H1 (cell line): ENCODE data around the gene EIPR1. TPM values are rescaled to one million over a fixed set of nuclear protein-coding genes. Genes with fewer than 3 reads are reported as not detected.

Experiments used
- CTCF ChIA-PET: fragments of 300-600 bp; sonication (Branson Sonifier 250); formaldehyde crosslinking; loops from one replicate; lab custom pipeline; 2021; ENCODE audit not compliant: partially characterized antibody; lab: Charles Lee
- POLR2A ChIA-PET: fragments of 300-600 bp; sonication (Branson Sonifier 250); formaldehyde crosslinking; loops from one replicate; lab custom pipeline; 2021; ENCODE audit warnings: inconsistent platforms; ENCODE audit not compliant: partially characterized antibody; lab: Charles Lee
- DNase-seq, 2 experiments: peaks; one replicate each; pipeline versions ENCODE4 v3.0.0 to v3.0.0-alpha.2; 2010 to 2022; ENCODE audit warnings: low spot score in 2 of 2, low read depth in 1 of 2, mixed read lengths in 1 of 2
- FAIRE-seq: peaks from 2 replicates; lab custom pipeline; 2011; peaks lifted over from hg19 to GRCh38; lab: Jason Lieb, UNC
- H2AFZ ChIP-seq: 2 replicates; pipeline ENCODE4 v1.8.1; 2012; ENCODE audit warnings: low read length, inconsistent platforms
- H2AK5ac ChIP-seq: 2 replicates; pipeline ENCODE4 v1.6.1; 2013; ENCODE audit warnings: low read depth, low read length
- H2BK120ac ChIP-seq: replicated peaks from 2 replicates; pipeline ENCODE3; 2013; ENCODE audit warnings: low read depth, low read length, inconsistent platforms
- H2BK12ac ChIP-seq: 2 replicates; pipeline ENCODE4 v1.6.1; 2013; ENCODE audit warnings: low read depth, low read length
- H2BK15ac ChIP-seq: 2 replicates; pipeline ENCODE4 v1.6.1; 2013; ENCODE audit warnings: low read length
- H2BK20ac ChIP-seq: 2 replicates; pipeline ENCODE4 v1.6.1; 2013; ENCODE audit warnings: low read length
- H2BK5ac ChIP-seq: 2 replicates; pipeline ENCODE4 v1.6.1; 2013; ENCODE audit warnings: low read depth, low read length
- H3K14ac ChIP-seq: 2 replicates; pipeline ENCODE4 v1.6.1; 2013; ENCODE audit warnings: inconsistent platforms; ENCODE audit not compliant: insufficient read length
- H3K18ac ChIP-seq: 2 replicates; pipeline ENCODE4 v1.6.1; 2013; ENCODE audit warnings: low read length; ENCODE audit errors: extremely low read depth
- H3K23ac ChIP-seq: 2 replicates; pipeline ENCODE4 v1.6.1; 2013; ENCODE audit warnings: inconsistent platforms; ENCODE audit not compliant: insufficient read length
- H3K23me2 ChIP-seq: 2 replicates; pipeline ENCODE4 v1.6.1; 2013; ENCODE audit warnings: low read depth, low read length
- H3K27ac ChIP-seq: 2 replicates; pipeline ENCODE4 v1.6.1; 2011; ENCODE audit warnings: low read depth, low read length, inconsistent platforms
- H3K27me3 ChIP-seq, 4 experiments: replicated peaks in 1 of 4; 1 replicate in 1 of 4; 2 replicates in 3 of 4; pipeline versions ENCODE4 v1.6.1 to v1.8.1; 2011 to 2013; ENCODE audit warnings: low read length in 3 of 4, mild to moderate bottlenecking in 3 of 4, inconsistent platforms in 2 of 4, mixed read lengths in 2 of 4, moderate library complexity in 1 of 4; ENCODE audit not compliant: control insufficient read depth in 3 of 4, insufficient read depth in 3 of 4; ENCODE audit errors: extremely low read depth in 1 of 4
- H3K36me3 ChIP-seq, 4 experiments: 2 replicates each; pipeline versions ENCODE4 v1.6.1 to v1.8.1; 2011 to 2013; ENCODE audit warnings: mild to moderate bottlenecking in 4 of 4, low read length in 3 of 4, moderate library complexity in 2 of 4, control low read depth in 1 of 4, inconsistent platforms in 1 of 4; ENCODE audit not compliant: insufficient read depth in 4 of 4, control insufficient read depth in 2 of 4
- H3K4ac ChIP-seq: replicated peaks from 2 replicates; pipeline ENCODE3; 2013; ENCODE audit warnings: low read length, low read depth, mixed read lengths, inconsistent platforms; ENCODE audit not compliant: insufficient read length
- H3K4me1 ChIP-seq, 4 experiments: replicated peaks in 1 of 4; 1 replicate in 1 of 4; 2 replicates in 3 of 4; pipeline versions ENCODE4 v1.6.1 to v1.8.1; 2011 to 2013; ENCODE audit warnings: low read length in 3 of 4, inconsistent platforms in 2 of 4, mixed read lengths in 1 of 4; ENCODE audit not compliant: insufficient read depth in 4 of 4, control insufficient read depth in 3 of 4
- H3K4me2 ChIP-seq, 2 experiments: 2 replicates each; pipeline versions ENCODE4 v1.6.1 to v1.8.1; 2011 to 2013; ENCODE audit warnings: low read depth in 2 of 2, low read length in 2 of 2, control low read depth in 1 of 2, inconsistent platforms in 1 of 2, mild to moderate bottlenecking in 1 of 2; ENCODE audit not compliant: insufficient read depth in 1 of 2
- H3K4me3 ChIP-seq, 4 experiments: fragments of 200-600, 300-600 bp in 1 of 4; sonication (generic), shearing (Covaris generic), sonication (Bioruptor Twin) in 1 of 4; 2 replicates each; pipeline versions ENCODE4 v1.5.1 to v1.8.1; 2011 to 2016; ENCODE audit warnings: low read length in 4 of 4, low read depth in 3 of 4, control low read depth in 2 of 4, inconsistent platforms in 2 of 4, mild to moderate bottlenecking in 2 of 4, mixed read lengths in 1 of 4, moderate library complexity in 1 of 4; ENCODE audit not compliant: insufficient read depth in 2 of 4; ENCODE audit errors: extremely low read depth in 1 of 4
- H3K56ac ChIP-seq: replicated peaks from 2 replicates; pipeline ENCODE3; 2013; ENCODE audit warnings: low read depth, mild to moderate bottlenecking, mixed read lengths, low read length, inconsistent platforms; ENCODE audit not compliant: insufficient read length
- H3K79me1 ChIP-seq: 2 replicates; pipeline ENCODE4 v1.6.1; 2013; ENCODE audit warnings: low read depth, low read length, control low read depth
- H3K79me2 ChIP-seq, 2 experiments: 2 replicates each; pipeline versions ENCODE4 v1.6.1 to v1.8.1; 2012 to 2013; ENCODE audit warnings: low read length in 2 of 2, mild to moderate bottlenecking in 2 of 2, inconsistent platforms in 1 of 2; ENCODE audit not compliant: insufficient read depth in 2 of 2, control insufficient read depth in 1 of 2
- H3K9ac ChIP-seq, 4 experiments: replicated peaks in 1 of 4; 1 replicate in 1 of 4; 2 replicates in 3 of 4; pipeline versions ENCODE4 v1.6.1 to v1.8.1; 2011 to 2013; ENCODE audit warnings: low read depth in 3 of 4, low read length in 3 of 4, control low read depth in 2 of 4, mild to moderate bottlenecking in 2 of 4, moderate library complexity in 2 of 4, inconsistent platforms in 1 of 4; ENCODE audit errors: extremely low read depth in 1 of 4
- H3K9me3 ChIP-seq, 2 experiments: 2 replicates each; pipeline versions ENCODE4 v1.6.1 to v1.8.1; 2012 to 2013; ENCODE audit warnings: mild to moderate bottlenecking in 2 of 2, moderate library complexity in 2 of 2, control low read depth in 1 of 2, inconsistent platforms in 1 of 2, low read depth in 1 of 2, low read length in 1 of 2, mixed read lengths in 1 of 2; ENCODE audit not compliant: insufficient read depth in 2 of 2
- H4K20me1 ChIP-seq, 2 experiments: replicated peaks in 1 of 2; 2 replicates each; pipeline versions ENCODE3 to v1.8.1; 2011 to 2013; ENCODE audit warnings: inconsistent platforms in 2 of 2, low read length in 2 of 2, mild to moderate bottlenecking in 1 of 2; ENCODE audit not compliant: insufficient read depth in 2 of 2, control insufficient read depth in 1 of 2
- H4K5ac ChIP-seq: 2 replicates; pipeline ENCODE4 v1.6.1; 2013; ENCODE audit warnings: low read length, low read depth, mixed read lengths, inconsistent platforms; ENCODE audit not compliant: insufficient read length
- H4K8ac ChIP-seq: 2 replicates; pipeline ENCODE4 v1.8.0; 2013; ENCODE audit warnings: mild to moderate bottlenecking, moderate library complexity, low read length, inconsistent platforms; ENCODE audit not compliant: insufficient read depth; ENCODE audit errors: extremely low read depth
- H4K91ac ChIP-seq: replicated peaks from 2 replicates; pipeline ENCODE3; 2013; ENCODE audit warnings: low read length, mixed read lengths, inconsistent platforms; ENCODE audit not compliant: insufficient read length
- WGBS, 2 experiments: shearing (Covaris generic) in 1 of 2; methylation state at CpG; one replicate each; pipeline versions ENCODE4 v1.1.6 to v1.1.7; 2013 to 2015; ENCODE audit warnings: low lambda C conversion rate in 2 of 2, mixed read lengths in 2 of 2, inconsistent platforms in 1 of 2, low coverage in 1 of 2, missing lambda C conversion rate in 1 of 2; ENCODE audit not compliant: insufficient replicate concordance in 2 of 2, insufficient coverage in 1 of 2, insufficient read length in 1 of 2; ENCODE audit errors: extremely low coverage in 1 of 2, missing lambda C conversion rate in 1 of 2; 5-methylcytosine and 5-hydroxymethylcytosine counted together
- polyA plus RNA-seq, 7 experiments: library from polyadenylated mRNA; depleted of rRNA in 3 of 7; stranded (reverse) in 5 of 7; unstranded in 2 of 7; fragments of >200 nt in 5 of 7; fragments of 200-250 nt in 2 of 7; gene quantifications; 1 replicate in 5 of 7; 2 replicates in 1 of 7; 4 replicates in 1 of 7; pipeline versions ENCODE4 v1.2.1 to v1.2.3, GENCODE V29; 2011 to 2013; ENCODE audit warnings: missing spikeins in 2 of 7, mixed read lengths in 2 of 7
- total RNA-seq: library from RNA; stranded (reverse); fragmentation: NEBNext Ultra II Directional; extraction: Animal tissue kit (Norgen Biotek cat#: 25700); gene quantifications from 2 replicates; pipeline ENCODE4 v1.2.1, GENCODE V29; 2021

EIPR1 gene
- total and polyA plus RNA-seq, 2 of the 8 experiments (the other 6 are each of a cell fraction or from before 2014, with no cell fraction given): 26.3 to 56.4 TPM

GRCh38 chr2:3142961-3143571, 234.6 kb downstream of the EIPR1 start:
- Histone ChIP-seq H3K27ac (no peak overlapping the region), H4K91ac (no peak overlapping the region), H3K9me3 (peaks cover 0 to 5% of the 10 kb centered on the region in 2 experiments; a peak in 1 of 4 replicates)

More at GRCh38 chr2:3142961-3143571, 234.6 kb downstream of the EIPR1 start:
- Histone ChIP-seq H3K56ac (no peak overlapping the region), H3K4me2 (no peak overlapping the region), H3K23ac (no peak overlapping the region), H2BK12ac (no peak overlapping the region), H2AK5ac (no peak overlapping the region), H3K4ac (no peak overlapping the region), H3K23me2 (peaks cover 2% of the 10 kb centered on the region; the same call in 1 of the 2 replicates), H3K9ac (no peak overlapping the region), H3K27me3 (no peaks in the 10 kb centered on the region), H3K36me3 (peaks cover 0 to 2% (median 0%) of the 10 kb centered on the region in 4 experiments; a peak in 1 of 8 replicates), H3K18ac (no peak overlapping the region), H4K20me1 (peaks cover 0 to 3% of the 10 kb centered on the region in 2 experiments), H3K4me3 (no peak overlapping the region), H2BK15ac (no peak overlapping the region), H3K79me1 (no peaks in the 10 kb centered on the region), H3K14ac (no peak overlapping the region), H3K79me2 (no peaks in the 10 kb centered on the region; a peak in 1 of 4 replicates), H2BK120ac (no peak overlapping the region), H3K4me1 (peaks cover 0 to 2% (median 0%) of the 10 kb centered on the region in 4 experiments; a peak in 1 of 7 replicates), H4K5ac (no peak overlapping the region), H2AFZ (no peak overlapping the region), H2BK5ac (no peak overlapping the region; the same call in 1 of the 2 replicates), H2BK20ac (no peak overlapping the region), H4K8ac (no peak overlapping the region; the same call in 1 of the 2 replicates)
- POLR2A ChIA-PET: no interaction called here
- DNase-seq: no peak
- CTCF ChIA-PET: interaction anchor here (1.8 kb wide), 1 partner anchor 36 kb away, joined by 5 read pairs; no protein-coding TSS in a partner anchor
- WGBS, 2 experiments: 92% methylated on average over 12 of the region's 18 CpGs; no CpG with 5 or more reads in 1 of the 2 experiments
- no peak for FAIRE-seq
